ENCODE measurements around the gene SMYD3.
"Not testable (repeated sequence)": the region's sequence is repeated elsewhere in the genome, so short reads cannot be mapped to it uniquely, and the experiment has no call there.

The SMYD3 gene

DNA sequence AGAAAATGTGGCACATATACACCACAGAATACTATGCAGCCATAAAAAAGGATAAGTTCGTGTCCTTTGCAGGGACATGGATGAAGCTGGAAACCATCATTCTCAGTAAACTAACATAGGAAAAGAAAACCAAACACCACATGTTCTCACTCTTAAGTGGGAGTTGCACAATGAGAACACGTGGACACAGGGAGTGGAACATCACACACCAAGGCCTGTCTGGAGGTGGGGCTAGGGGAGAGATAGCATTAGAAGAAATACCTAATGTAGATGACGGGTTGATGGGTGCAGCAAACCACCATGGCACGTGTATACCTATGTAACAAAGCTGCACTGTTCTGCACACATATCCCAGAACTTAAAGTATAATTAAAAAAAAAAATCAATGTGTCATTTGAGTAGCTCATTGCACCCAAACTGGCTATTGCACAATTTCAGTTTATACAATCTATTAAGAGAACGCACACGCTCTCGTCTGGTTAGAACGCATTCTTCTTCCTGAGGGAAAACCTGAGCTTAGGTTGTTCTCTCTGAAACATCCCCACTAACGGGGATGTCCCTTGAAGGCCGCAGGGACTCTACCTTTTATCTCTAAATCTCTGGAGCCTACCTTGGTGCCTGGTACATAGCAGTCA is 535.9 kb downstream of the SMYD3 start:
- DNase-seq: not testable (repeated sequence)

DNA sequence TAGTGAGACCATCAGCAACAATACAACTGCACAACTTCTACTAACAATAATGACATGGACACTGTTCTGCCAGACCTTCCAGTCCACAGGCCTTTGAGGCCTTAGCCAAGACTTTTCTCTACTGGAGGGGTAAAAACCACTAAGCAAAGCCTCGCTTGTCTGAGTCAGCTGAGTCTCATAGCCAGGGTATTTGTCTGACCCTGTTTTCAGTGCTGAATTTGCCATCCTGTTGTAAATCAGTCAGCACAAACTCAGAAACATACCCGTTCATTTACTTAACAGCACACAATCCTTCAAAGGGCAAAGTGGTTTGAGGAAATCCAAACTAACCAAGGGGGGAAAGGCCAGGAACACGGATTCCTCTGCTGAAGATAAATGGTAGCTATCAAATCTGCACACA is 537.8 kb downstream of the SMYD3 start:
- no peak for DNase-seq

DNA sequence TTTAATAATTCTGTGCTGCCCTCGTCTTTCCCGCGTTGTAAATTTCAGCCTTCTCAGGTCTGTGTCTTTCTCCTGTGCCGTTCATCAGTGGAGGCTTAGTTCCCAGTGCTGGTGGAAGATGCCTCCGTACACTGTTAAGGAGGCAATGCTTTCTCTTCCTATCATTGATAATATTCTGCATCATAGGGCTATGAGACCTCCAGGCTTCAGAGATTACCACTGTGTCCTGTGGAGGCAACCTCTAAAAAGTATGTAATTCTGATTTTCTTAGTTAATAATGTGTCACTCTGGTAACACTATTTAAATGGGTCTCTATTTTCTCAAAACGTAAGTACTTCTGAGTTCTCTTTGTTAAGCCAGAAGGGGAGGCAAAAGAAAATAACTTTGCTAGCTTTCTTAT is 538.3 kb downstream of the SMYD3 start:
- DNase-seq: no peak

DNA sequence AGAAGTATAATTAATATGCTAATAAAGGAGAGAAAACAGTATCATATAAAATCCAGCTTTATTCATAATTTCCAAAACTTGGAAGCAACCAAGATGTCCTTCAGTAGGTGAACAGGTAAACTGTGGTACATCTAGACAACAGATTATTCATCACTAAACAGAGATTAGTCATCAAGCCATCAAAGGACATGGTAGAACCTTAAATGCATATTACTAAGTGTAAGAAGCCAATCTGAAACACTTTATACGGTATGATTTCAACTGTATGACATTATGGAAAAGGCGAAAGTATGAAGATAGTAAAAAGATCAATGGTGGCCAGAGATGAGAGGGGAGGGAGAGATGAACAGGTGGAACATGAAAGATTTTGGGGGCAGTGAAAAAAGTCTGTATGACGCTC is 541.7 kb downstream of the SMYD3 start:
- no peak for DNase-seq

DNA sequence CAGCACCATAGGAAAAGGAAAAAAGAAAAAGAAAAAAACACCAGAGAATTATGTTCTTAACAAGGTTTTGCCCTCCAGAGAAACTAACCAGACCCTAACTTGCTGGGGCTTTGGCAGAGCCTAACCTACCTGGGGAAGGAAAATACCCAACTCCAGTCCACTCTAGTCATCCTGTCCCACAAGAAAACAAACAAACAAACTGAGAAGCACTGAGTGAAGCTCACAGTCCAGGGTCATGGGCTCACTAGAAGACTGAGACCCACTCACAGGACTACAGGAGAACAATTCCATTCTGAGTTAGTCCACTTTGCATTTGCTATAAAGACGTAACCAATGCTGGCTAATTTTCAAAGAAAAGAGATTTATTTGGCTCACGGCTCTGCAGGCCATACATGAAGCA is 543.4 kb downstream of the SMYD3 start:
- no peak for DNase-seq

DNA sequence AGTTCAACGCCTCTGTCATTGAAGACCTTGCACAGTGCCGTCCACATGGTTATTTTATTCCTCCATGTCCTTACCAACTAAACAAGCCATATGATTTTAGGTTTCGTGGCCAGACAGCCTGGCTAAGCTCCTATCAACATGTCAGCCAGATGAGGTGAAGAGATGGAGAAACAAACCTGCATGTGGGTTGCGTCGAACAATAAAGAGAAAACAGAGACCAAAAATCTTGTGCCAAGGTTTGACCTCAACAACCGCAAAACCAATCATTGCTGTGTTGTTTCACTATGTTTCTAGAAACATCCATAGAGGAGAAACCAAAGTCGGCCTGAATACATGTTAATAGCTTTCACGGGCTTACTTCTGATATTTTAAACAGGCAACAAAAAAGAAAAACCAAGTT is 544.6 kb downstream of the SMYD3 start:
- DNase-seq: no peak

DNA sequence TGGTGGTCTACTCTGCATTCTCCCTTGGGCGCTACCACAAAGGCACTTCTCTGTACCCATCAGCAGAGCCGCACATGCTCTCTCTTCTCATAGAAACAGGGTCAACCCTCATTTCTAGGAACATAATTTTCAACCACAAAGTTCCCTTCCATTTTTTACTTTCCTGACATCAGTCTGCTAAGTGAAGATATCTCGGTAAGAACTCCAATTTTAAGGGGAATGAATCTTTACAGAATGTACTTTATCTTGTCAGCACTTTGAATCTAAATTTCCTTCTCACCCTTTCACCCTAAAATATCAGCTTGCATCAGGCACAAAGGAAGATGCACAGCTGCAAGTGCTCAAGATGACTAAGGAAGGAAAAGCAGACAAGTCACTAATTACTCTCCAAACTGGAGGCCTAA is 545.9 kb downstream of the SMYD3 start:
- DNase-seq: no peak

DNA sequence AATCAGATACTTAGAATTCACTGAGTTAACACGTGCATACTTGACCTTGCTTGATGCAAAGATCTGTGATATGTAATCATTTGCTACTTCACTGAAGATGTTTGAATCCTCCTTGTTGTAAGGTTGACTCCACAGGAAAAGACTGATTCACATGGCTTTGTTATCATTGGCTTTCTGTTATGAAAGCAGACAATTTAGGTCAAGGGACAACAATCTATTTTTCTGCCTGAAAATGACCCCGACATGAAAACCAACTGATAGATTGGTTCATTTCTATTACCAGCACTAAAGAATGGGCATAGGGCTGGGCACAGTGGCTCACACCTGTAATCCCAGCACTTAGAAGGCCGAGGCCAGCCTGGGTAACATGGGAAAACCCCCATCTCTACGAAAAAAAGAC is 546.9 kb downstream of the SMYD3 start:
- DNase-seq: no peak

DNA sequence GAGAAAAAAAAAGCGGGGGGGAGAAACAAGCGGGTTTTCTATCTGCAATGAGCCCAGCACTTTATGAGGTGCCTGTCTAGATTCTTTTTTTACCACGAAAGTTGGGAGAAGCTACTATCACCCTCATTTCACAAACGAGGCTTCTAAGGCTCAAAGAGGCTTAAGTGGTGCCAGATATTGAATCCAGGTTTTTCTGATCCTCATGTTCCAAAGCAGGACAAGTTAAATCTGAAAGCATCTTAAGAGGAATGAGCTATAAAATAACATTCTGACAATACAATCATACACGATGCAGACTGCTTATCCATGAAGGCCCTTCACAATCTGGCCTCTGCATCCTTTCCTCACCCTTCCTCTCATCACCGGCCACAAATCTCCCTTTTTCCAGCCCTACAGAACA is 549.1 kb downstream of the SMYD3 start:
- no peak for DNase-seq

DNA sequence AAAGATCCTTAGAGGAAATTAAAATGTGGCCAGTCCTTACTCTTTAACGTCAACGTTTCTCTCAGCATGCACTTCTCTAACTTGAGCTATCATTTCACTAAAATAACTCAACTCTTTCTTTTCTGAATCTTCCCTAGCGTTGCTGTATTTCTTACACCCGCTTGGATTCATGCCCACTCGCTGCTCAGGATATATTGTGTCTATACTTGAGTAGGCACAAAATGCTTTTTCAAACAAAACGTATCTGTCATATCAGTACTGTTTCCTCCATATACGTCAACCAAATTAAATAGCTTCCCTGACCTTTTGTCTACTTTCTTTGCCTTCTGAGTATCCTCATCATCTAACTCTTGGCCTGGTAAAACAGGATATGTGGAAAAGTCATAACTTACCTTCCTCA is 549.7 kb downstream of the SMYD3 start:
- DNase-seq: no peak

DNA sequence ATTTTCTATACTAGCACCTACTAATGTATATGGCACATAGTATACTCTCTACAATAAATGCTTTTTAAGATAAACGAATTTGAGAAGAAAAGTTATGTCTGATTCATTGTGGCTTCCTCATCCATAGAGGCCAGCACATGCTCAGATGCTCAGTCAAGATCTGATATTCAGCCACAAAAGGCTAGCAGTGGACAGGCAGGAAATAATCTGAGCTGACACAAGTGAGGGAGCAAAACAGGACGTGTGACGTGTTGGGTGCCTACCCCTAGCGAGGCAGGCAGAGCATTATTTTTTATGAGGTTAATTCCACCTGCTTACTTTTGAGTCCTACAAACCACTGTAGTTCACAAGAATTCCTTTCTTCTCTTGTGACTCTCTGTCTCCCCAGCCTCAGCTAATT is 550.9 kb downstream of the SMYD3 start:
- DNase-seq: no peak

DNA sequence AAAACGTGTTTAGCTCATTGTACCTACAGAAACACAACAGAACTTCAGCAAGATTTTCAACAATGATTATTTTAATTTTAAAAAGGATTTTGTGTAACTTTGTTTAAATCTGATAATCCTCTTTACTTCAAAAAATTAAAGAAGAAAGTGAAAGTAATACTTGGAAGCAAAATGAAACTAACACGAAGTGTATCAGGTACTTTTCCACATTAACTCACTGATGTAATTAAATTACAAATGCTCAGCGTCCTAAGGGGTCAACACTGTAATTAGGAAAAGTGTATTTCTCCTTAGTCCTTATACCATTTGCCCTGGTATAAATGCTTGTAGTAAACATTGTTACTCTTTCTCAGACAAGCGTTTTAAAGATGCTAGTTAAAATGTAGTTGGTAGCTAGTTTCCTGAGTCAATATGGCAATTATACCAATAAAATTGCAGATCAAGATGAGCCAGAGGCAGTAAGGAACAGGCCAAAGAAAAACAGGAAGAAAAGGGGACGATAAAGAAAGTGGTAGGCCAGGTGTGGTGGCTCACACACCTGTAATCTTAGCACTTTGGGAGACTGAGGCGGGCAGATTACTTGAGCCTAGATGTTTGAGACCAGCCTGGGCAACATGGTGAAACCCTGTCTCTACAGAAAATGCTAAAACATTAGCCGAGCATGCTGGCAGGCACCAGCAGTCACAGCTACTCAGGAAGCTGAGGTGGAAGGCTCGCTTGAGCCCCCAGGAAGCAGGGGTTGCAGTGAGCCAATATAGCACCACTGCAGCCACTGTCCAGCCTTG is 553.0 kb downstream of the SMYD3 start:
- DNase-seq: no peak

DNA sequence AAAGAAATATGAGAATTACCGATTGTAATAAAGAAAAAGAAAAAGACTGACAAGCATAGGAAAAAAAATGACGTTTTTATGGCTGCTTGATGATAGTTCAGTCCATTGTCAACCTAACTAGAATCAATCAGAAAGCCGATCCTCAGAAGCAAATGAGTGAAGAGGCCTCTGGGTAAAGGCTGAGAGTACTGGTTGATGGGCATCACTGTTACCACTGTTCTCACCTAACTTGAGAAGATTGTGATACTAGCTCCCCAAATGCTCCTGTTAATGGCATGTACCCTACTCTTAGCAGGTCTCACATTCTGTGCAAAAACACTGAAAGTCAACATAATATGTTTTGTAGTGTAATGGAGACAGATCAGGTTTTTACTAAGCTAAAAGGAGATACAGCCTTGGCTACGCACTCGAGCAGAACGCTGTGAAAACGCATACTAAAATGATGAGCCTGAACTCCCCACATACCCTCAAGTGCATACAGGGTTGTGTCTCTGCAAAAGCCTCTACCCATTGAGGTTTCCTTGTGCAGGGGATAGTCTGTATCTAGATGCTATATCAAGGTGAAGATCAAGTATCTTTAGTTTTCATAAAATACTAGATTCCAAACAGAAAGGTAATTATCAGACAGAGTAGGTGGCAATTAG is 554.6 kb downstream of the SMYD3 start:
- no peak for DNase-seq

DNA sequence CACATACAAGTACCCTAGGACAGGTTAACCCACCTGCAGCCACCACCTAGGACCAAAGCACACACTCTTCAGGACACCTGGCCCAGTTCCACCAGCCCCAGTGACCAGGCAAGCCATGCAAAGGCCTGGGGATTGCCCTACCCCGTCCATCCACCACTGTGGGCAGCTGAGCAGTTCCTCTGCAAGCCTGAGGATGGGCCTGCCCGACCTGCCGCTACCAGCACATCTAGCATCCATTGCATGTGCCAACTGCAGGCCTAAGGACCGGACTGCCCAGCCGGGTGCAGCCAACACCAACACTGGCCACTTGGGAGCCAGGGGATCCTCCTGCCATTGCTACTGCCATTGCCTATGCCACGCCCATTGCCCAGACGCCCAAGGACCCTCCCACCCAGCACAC is 558.3 kb downstream of the SMYD3 start:
- DNase-seq: no peak

DNA sequence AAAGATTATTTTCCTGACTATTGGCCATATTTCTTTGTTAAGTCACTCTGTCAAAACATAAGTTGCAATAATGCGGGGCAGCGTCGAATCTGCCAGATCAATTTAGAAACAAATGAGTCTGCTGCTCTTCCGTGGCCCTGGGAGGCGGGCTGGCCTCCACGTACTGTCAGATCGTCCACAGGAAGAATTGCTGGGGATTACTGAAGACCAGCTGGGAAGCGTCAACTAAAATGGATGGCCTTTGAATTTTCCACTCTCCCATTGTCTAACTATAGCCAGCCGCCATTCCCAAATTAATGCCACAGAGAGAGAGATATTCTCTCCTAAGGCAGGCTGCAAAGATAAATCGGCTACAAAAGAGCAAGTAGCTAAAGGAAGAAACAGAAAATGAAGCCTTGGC is 560.2 kb downstream of the SMYD3 start:
- no peak for DNase-seq

DNA sequence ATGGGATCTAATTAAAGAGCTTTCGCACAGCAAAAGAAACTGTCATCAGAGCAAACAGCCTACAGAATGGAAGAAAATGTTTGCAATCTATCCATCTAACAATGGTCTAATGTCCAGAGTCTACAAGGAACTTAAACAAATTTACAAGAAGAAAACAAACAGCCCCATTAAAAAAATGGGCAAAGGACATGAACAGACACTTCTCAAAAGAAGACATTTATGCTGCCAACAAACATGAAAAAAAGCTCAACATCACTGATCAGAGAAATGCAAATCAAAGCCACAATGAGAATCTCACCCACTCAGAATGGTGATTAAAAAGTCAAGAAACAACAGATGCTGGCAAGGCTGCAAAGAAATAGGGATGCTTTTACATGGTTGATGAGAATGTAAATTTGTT is 561.9 kb downstream of the SMYD3 start:
- DNase-seq: not testable (repeated sequence)

DNA sequence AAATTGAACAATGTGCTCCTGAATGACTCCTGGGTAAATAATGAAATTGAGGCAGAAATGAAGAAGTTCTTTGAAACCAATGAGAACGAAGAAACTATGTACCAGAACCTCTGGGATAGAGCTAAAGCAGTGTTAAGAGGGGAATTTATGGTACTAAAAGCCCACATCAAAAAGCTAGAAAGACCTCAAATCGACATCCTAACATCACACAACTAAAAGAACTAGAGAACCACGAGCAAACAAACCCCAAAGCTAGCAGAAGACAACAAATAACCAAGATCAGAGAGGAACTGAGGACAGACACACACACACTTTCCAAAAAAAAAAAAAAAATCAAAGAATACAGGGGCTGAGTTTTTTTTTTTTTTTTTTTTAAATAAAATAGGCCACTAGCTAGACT is 564.2 kb downstream of the SMYD3 start:
- DNase-seq: no peak

DNA sequence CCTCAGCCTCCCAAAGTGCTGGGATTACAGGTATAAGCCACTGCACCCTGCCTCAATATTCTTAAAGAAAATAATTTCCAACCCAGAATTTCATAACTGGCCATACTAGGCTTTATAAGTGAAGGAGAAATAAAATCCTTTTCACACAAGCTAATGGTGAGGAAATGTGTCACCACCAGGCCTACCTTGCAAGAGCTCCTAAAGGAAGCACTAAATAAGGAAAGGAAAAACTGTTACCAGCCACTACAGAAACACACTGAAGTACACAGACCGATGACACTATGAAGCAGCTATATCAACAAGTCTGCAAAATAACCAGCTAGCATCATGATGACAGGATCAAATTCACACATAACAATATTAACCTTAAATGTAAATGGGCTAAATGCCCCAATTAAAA is 565.3 kb downstream of the SMYD3 start:
- DNase-seq: not testable (repeated sequence)

DNA sequence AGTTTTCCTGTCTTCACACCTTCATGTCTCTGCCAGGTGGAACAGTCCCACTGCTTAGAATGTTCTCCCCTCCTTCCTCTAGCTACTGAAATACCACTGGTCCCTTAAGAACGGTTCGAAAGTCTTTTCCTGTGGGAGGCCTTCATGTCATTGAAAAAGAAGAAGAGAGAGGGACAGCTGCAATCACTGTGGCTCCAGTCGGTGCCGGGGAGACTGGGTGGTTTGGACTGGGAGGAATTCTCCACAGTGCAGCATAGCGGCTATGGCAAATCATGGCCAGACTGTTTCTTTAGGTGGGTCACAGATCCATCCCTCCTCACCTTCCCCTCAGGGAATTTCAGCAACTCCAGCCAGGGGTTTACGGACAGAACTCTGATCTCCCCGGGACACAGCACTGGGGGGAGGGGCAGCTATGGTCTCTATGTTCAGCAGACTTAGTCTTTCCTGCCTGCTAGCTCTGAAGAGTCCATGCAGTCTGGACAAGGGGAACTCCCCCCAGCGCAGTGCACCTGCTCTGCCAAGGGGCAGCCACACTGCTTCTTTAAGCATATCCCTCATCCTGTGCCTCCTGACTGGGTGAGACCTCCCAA is 567.2 kb downstream of the SMYD3 start:
- DNase-seq: no peak

DNA sequence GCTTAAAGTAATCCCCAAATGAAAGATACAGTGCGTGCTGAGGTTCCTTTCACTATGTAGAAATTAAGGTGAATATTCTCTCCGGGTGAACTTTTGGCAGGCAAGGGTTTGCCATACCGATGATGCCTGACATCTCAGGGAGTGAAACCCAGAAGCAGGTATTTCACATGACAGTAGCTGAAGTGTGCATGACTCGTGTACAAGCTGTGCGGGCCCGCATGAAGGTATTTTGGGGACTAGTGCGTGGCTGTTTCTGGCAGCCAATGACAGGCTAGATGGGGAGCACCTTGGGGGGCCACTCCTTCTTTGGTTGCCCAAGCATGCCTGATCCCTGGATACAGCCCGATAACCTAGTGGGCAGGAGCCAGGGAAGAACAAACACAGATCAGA is 569.0 kb downstream of the SMYD3 start:
- DNase-seq: no peak

DNA sequence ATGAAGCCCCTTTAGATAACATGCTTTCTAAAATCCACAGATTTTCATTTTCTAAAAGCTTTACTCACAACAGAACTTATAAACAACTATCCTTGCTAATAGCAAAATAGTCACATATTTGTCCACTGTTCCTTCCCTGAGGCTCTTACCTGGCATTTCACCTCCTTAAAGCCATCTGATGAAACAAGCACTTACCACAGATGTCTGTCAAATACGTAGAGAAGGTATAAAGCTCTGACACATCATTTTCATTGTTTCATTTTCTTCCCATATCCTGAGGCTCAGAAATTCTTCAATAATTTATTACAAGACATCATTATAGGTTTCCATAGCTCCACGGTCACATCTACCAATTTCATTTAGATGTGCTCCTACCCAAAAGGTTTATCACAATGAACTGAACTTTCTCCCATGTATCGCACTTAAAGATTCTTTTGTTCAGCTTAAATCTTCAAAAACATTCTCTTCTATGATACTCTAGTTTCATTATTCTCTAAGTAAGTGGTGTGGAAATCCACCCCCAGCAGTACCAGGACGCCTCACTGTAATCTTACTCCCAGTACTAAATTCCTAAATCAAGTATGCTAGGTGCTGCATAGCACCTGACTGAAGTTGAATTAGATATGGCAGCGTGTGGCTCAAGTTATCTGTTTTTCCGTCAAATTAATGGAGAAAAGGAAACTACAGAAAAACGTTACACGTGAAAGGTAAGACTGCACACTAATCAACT is 569.6 kb downstream of the SMYD3 start:
- DNase-seq: no peak

DNA sequence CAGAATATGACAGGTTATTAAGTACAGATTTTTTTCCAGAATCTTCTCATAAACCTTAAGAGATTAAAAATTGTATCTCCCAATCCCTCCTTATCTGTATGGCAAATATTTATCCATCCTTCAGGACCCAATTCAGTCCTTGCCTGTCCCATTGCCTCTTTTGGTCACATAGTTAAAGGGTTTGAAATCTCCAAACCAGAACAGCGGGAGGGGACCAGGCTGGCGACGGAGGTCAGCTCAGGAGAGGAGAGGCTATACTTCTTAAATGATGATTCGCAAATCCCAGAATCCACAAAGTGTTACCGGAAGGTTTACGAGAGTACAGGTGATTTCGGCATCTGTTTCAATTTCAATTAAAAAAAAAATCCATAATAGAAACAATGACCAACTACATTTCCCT is 572.7 kb downstream of the SMYD3 start:
- no peak for DNase-seq

DNA sequence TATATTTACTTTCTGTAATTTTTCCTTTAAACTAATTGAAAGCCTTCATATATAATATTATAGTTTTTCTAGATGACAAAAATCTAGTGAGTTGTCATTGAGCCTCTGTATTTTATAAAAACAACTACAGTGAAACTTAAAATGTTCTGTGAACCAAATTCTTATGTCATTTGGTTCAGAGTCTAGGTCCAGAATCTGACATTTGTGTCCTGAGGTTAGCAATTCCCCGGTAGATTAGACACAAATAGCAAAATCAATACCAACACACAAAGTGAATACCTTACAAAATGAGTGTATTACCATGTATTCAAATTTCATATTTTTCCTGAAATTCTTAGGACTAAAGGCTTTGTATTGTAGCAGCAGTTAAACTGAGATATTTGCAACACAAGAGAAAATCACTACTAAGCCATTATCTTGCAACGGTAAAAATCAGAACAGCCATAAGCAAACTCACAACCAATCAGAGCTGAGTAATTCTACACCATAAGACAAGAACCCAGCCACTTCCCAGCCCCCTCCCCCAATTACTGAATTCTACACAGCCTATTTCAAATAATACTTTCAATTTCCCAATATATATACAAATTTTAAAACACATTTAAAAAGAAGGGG is 573.5 kb downstream of the SMYD3 start:
- DNase-seq: no peak

All from midbrain (tissue), 1 donor.